Natural killer cell (primary cell): ENCODE data around the gene PSMD6. TPM values are rescaled to one million over a fixed set of nuclear protein-coding genes. Genes with fewer than 3 reads are reported as not detected.

Experiments used
- ATAC-seq, 3 donors: fragments of 150-1000 bp in 2 of 3; fragments of 200-7000 bp in 1 of 3; cut with Tn5 transposase; 1 replicate in 1 of 3; 2 replicates in 2 of 3; pipeline ENCODE4 v1.10.0; 2021; ENCODE audit warnings: mild to moderate bottlenecking in 2 of 3, moderate library complexity in 2 of 3
- DNase-seq, 2 donors: peaks; one replicate each; pipeline versions ENCODE4 v3.0.0 to v3.0.0-alpha.2; 2013 to 2021; ENCODE audit warnings: mixed read lengths in 1 of 2
- H3K27ac ChIP-seq: one replicate; pipeline ENCODE4 v1.5.1; 2013; ENCODE audit warnings: mild to moderate bottlenecking, low read length
- H3K27me3 ChIP-seq: one replicate; pipeline ENCODE4 v1.6.1; 2013; ENCODE audit warnings: low read length; ENCODE audit not compliant: control insufficient read depth, insufficient read depth
- H3K36me3 ChIP-seq: one replicate; pipeline ENCODE4 v1.6.1; 2013; ENCODE audit warnings: low read length; ENCODE audit not compliant: control insufficient read depth, insufficient read depth
- H3K4me1 ChIP-seq: one replicate; pipeline ENCODE4 v1.6.1; 2013; ENCODE audit warnings: low read length; ENCODE audit not compliant: control insufficient read depth, insufficient read depth
- H3K4me3 ChIP-seq: one replicate; pipeline ENCODE4 v1.5.1; 2013; ENCODE audit warnings: low read length
- H3K9me3 ChIP-seq: one replicate; pipeline ENCODE4 v1.6.1; 2013; ENCODE audit warnings: low read length; ENCODE audit not compliant: control insufficient read depth, insufficient read depth
- H3K27ac Mint-ChIP-seq, 2 donors: one replicate each; pipeline ENCODE4 v1.8.0; 2022; ENCODE audit warnings: mild to moderate bottlenecking in 2 of 2, mixed read lengths in 2 of 2, moderate library complexity in 1 of 2
- H3K27me3 Mint-ChIP-seq, 2 donors: one replicate each; pipeline ENCODE4 v1.8.0; 2022; ENCODE audit warnings: low read depth in 2 of 2, mixed read lengths in 2 of 2
- H3K36me3 Mint-ChIP-seq: one replicate; pipeline ENCODE4 v1.8.0; 2022; ENCODE audit warnings: mixed read lengths
- H3K4me1 Mint-ChIP-seq, 2 donors: one replicate each; pipeline ENCODE4 v1.8.0; 2022; ENCODE audit warnings: mixed read lengths in 2 of 2
- H3K4me3 Mint-ChIP-seq: one replicate; pipeline ENCODE4 v1.8.0; 2022; ENCODE audit warnings: mild to moderate bottlenecking, moderate library complexity, mixed read lengths
- H3K9me3 Mint-ChIP-seq, 2 donors: one replicate each; pipeline ENCODE4 v1.8.0; 2022; ENCODE audit warnings: mixed read lengths in 2 of 2
- WGBS: methylation state at CpG from one replicate; pipeline ENCODE4 v1.1.7; 2013; ENCODE audit warnings: missing lambda C conversion rate; ENCODE audit not compliant: insufficient coverage; 5-methylcytosine and 5-hydroxymethylcytosine counted together
- intact Hi-C: fragments of 100-400 bp; cut with micrococcal nuclease; formaldehyde crosslinking; loops from one replicate; pipeline ENCODE4 v1.14.2; 2022
- total RNA-seq, 4 donors: library from RNA; stranded (reverse); fragments of 120-200 nt in 1 of 4; gene quantifications; one replicate each; pipeline versions ENCODE4 v1.2.3 to v1.2.4, GENCODE V29; 2013 to 2022
- TF ChIP-seq, protein P1 (sequence below): fragments of 200-600 bp; IDR thresholded peaks from one replicate; pipeline ENCODE4 v1.8.0; 2022; ENCODE audit warnings: antibody characterized with exemption

PSMD6 gene
- total RNA-seq, 3 donors from 2014 or later (not counting 1 experiment from before 2014, with no cell fraction given): 84.4 to 105 (median 102) TPM

DNA sequence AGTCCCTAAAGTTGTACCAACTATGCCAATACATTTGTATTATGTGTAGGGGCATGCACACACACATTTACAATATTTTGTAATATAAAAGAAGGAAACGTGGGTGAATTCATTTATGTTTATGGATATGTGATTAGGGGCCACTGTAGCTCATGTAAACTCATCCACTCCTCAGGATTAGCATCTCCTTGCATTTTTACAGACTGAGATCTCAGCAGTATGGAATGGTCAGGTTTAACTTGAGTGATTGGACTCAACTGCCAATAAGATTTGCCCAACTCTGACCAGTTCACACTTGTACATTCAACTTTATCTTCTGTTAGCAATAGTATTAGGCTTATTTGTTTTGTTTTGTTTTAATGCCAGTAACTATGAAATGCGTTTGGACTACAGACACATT, 36.5 kb downstream of the PSMD6 start:
- 100% methylated on average over 1 of the region's 2 CpGs for WGBS
- TF ChIP-seq, protein P1, sequence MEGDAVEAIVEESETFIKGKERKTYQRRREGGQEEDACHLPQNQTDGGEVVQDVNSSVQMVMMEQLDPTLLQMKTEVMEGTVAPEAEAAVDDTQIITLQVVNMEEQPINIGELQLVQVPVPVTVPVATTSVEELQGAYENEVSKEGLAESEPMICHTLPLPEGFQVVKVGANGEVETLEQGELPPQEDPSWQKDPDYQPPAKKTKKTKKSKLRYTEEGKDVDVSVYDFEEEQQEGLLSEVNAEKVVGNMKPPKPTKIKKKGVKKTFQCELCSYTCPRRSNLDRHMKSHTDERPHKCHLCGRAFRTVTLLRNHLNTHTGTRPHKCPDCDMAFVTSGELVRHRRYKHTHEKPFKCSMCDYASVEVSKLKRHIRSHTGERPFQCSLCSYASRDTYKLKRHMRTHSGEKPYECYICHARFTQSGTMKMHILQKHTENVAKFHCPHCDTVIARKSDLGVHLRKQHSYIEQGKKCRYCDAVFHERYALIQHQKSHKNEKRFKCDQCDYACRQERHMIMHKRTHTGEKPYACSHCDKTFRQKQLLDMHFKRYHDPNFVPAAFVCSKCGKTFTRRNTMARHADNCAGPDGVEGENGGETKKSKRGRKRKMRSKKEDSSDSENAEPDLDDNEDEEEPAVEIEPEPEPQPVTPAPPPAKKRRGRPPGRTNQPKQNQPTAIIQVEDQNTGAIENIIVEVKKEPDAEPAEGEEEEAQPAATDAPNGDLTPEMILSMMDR: no peak
- no peak for ATAC-seq

DNA sequence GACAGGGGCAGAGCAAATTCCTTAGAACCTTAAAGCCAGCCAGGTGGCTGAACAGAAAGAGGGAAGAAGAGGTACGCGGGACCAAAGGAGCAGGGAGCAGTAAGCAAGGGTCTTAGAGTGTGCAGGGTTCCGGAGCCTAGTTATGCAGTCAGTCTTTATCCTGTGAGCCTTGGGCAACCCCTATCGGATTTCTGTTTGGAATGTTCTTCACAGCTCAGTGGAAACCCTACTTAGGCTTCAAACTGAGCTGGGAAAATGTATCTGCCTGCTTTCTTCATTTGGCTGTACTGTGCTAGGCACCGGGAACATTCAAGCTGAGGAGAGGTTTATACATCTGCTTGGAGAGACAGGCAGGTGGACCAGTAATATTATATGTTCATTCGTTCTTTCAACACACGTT, 37.1 kb downstream of the PSMD6 start:
- Histone ChIP-seq H3K4me1 (peaks cover 8% of the 10 kb centered on the region), H3K9me3 (no peaks in the 10 kb centered on the region), H3K27me3 (no peaks in the 10 kb centered on the region), H3K27ac (no peak overlapping the region), H3K4me3 (no peak overlapping the region), H3K36me3 (peaks cover 94% of the 10 kb centered on the region)
- TF ChIP-seq, protein P1: no peak
- peak overlapping the region; percentile 61 to 71 for H3K27ac Mint-ChIP-seq
- no peak overlapping the region for H3K4me3 Mint-ChIP-seq
- H3K4me1 Mint-ChIP-seq: peaks cover 28 to 40% of the 10 kb centered on the region in 2 donors
- H3K9me3 Mint-ChIP-seq: no peaks in the 10 kb centered on the region
- intact Hi-C loops: no loop called here
- no peak for DNase-seq
- WGBS: 99% methylated on average over 7 of the region's 7 CpGs
- peaks cover 22% of the 10 kb centered on the region for H3K36me3 Mint-ChIP-seq
- no peaks in the 10 kb centered on the region for H3K27me3 Mint-ChIP-seq
- ATAC-seq: no peak

More for the DNA sequence above, 36.5 kb downstream of the PSMD6 start:
- Histone ChIP-seq H3K4me1 (peaks cover 7% of the 10 kb centered on the region), H3K9me3 (no peaks in the 10 kb centered on the region), H3K36me3 (peaks cover 93% of the 10 kb centered on the region), H3K27me3 (no peaks in the 10 kb centered on the region), H3K27ac (no peak overlapping the region), H3K4me3 (no peak overlapping the region)
- intact Hi-C loops: no loop called here
- Mint-ChIP-seq H3K27me3 (no peaks in the 10 kb centered on the region), H3K36me3 (peaks cover 22% of the 10 kb centered on the region), H3K9me3 (no peaks in the 10 kb centered on the region), H3K27ac (peak overlapping the region in 1 of 2 donors; percentile 21), H3K4me1 (peaks cover 28 to 38% of the 10 kb centered on the region in 2 donors), H3K4me3 (no peak overlapping the region)
- DNase-seq: no peak

DNA sequence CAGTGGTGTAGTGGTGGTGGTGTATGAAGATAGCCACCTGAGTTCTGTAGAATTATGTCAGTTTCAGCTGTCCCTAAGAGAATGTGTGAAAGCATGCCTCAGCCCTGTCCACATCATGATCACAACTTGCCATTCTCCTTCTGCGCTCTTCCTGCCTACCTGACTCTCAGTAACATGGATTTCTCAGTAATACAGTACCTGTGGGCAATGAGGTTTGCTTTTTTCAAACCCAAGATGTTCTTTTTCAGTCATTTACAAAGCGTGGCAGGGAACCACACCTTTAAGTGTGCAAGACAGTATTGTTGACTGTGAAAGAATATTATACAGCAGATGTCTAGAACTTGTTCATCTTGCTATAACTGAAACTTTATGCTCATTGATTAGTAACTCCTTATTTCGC, 38.9 kb downstream of the PSMD6 start:
- ATAC-seq (no peak), DNase-seq (no peak)
- no peak overlapping the region for H3K4me3 ChIP-seq
- H3K36me3 ChIP-seq: peaks cover 91% of the 10 kb centered on the region
- no peaks in the 10 kb centered on the region for H3K9me3 Mint-ChIP-seq
- no peak overlapping the region for H3K4me3 Mint-ChIP-seq
- H3K4me1 ChIP-seq: peaks cover 22% of the 10 kb centered on the region
- intact Hi-C loops: no loop called here
- H3K36me3 Mint-ChIP-seq: peaks cover 22% of the 10 kb centered on the region
- TF ChIP-seq, protein P1: no peak
- H3K27ac Mint-ChIP-seq: peak overlapping the region; percentile 43 to 71
- WGBS: 84% methylated on average over 3 of the region's 3 CpGs
- H3K9me3 ChIP-seq: no peaks in the 10 kb centered on the region
- no peaks in the 10 kb centered on the region for H3K27me3 ChIP-seq
- H3K27me3 Mint-ChIP-seq: no peaks in the 10 kb centered on the region
- peaks cover 33 to 55% of the 10 kb centered on the region in 2 donors for H3K4me1 Mint-ChIP-seq
- no peak overlapping the region for H3K27ac ChIP-seq

DNA sequence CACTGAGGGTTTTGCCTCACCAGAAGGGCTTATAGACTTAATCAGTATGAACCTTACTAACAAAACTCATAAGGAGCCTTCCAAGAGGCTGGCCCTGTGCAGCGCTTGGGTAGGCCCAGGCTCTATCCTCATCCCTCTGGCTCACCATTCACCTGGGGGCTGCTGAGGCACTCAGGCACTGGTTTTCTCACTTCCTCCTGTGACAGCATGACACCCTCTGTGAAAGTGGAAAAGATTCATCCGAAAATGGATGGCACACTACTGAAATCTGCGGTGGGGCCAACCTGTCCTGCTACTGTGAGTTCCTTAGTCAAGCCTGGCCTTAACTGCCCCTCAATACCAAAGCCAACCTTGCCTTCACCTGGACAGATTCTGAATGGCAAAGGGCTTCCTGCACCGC, 41.3 kb downstream of the PSMD6 start:
- H3K27ac ChIP-seq: no peak overlapping the region

More for the DNA sequence above, 41.3 kb downstream of the PSMD6 start:
- Histone ChIP-seq H3K36me3 (peaks cover 69% of the 10 kb centered on the region), H3K9me3 (no peaks in the 10 kb centered on the region), H3K4me3 (no peak overlapping the region), H3K27me3 (no peaks in the 10 kb centered on the region), H3K4me1 (peaks cover 29% of the 10 kb centered on the region)
- peak overlapping the region; percentile 2 to 52 for H3K27ac Mint-ChIP-seq
- 91% methylated on average over 3 of the region's 4 CpGs for WGBS
- H3K9me3 Mint-ChIP-seq: no peaks in the 10 kb centered on the region
- intact Hi-C loops: no loop called here
- peaks cover 57 to 67% of the 10 kb centered on the region in 2 donors for H3K4me1 Mint-ChIP-seq
- no peaks in the 10 kb centered on the region for H3K27me3 Mint-ChIP-seq
- ATAC-seq (no peak), DNase-seq (no peak)
- TF ChIP-seq, protein P1: no peak
- H3K4me3 Mint-ChIP-seq: no peak overlapping the region
- H3K36me3 Mint-ChIP-seq: peaks cover 9% of the 10 kb centered on the region
